Measurements from ENCODE around the gene CYP19A1.

GRCh38 chr15:51341366-51342226 lies 3.2 kb upstream of the CYP19A1 start, which contains the start of gene GLDN:
- TF ChIP-seq ZNF580 (tag by site-specific recombination; IDR thresholded peaks at IDR 0.05) (no peak), ZBTB44 (tag by site-specific recombination; IDR thresholded peaks at IDR 0.05) (no peak), ZNF362 (tag by site-specific recombination; IDR thresholded peaks at IDR 0.05) (no peak), HOXC10 (CRISPR knock-in tag; IDR thresholded peaks at IDR 0.05) (no peak), ZBTB7A (tag by site-specific recombination; IDR thresholded peaks at IDR 0.05; ENCODE audit: low read depth) (no peak), SP3 (tag by site-specific recombination; IDR thresholded peaks at IDR 0.05) (0 out of 2 replicates have a peak, but pooled peaks have one; percentile 9)
